ENCODE data around the gene CLEC14A. TPM values are rescaled to one million over a fixed set of nuclear protein-coding genes. Genes with fewer than 3 reads are reported as not detected.
A peak's percentile ranks its signal among the peaks of the same experiment; 100 is the strongest.

CLEC14A gene
- total RNA-seq, 2 experiments from 2014 or later: not detected

DNA sequence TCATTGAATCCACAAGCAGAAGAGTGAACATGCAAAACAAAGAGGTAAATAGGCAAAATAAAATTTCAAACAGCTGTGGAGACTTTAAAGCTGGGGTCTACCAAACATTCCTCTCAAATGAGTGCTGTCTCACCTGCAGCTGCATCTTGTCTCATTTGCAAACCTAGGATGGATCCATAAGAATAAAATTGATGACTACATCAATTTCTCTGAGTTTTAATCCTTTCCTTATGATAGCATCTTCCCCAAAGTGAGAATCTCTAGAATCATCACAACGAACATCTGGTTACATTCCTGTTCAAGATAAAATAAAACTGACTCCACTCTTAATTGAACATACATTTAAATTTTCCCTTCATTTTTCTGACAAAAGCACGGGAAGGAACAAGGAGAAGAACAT lies 29.9 kb downstream of the CLEC14A start:
- H3K4me3 ChIP-seq (ENCODE audit: low read depth, low read length, poor library complexity, severe bottlenecking): no peak overlapping the region
- H3K4me2 ChIP-seq (ENCODE audit: low read length): no peak overlapping the region
- H3K36me3 ChIP-seq (ENCODE audit: insufficient read depth, low read length): no peaks in the 10 kb centered on the region; the same call in 1 of the 2 replicates
- no peaks in the 10 kb centered on the region for H4K20me1 ChIP-seq (ENCODE audit: insufficient read depth, low read length)
- H3K4me1 ChIP-seq (ENCODE audit: insufficient read depth, low read length, poor library complexity, severe bottlenecking): no peaks in the 10 kb centered on the region
- H3K9me2 ChIP-seq (ENCODE audit: insufficient read depth, low read length): no peaks in the 10 kb centered on the region
- no TSS peak for BruUV-seq (replicated peaks)
- H3K79me2 ChIP-seq (ENCODE audit: insufficient read depth, low read depth, low read length): no peaks in the 10 kb centered on the region
- no peak overlapping the region for H3K27ac ChIP-seq (ENCODE audit: low read depth, low read length, poor library complexity, severe bottlenecking)
- CTCF ChIA-PET (ENCODE audit: unreplicated experiment): no interaction called here
- H2AFZ ChIP-seq (ENCODE audit: low read length): peak overlapping the region; percentile 38; the same call in 1 of the 2 replicates
- POLR2A ChIA-PET: interaction anchor here (0.7 kb wide), 1 partner anchor 67 kb away, joined by 4 read pairs; no protein-coding TSS in a partner anchor
- intact Hi-C loops (cut with micrococcal nuclease; ENCODE audit: unreplicated experiment): no loop called here
- TF ChIP-seq CTCF (conservative IDR thresholded peaks at IDR 0.05; ENCODE audit: low read length) (no peak), EZH2phosphoT487 (IDR thresholded peaks at IDR 0.05; ENCODE audit: borderline replicate concordance, low read depth, low read length) (no peak)
- peaks cover 3% of the 10 kb centered on the region; the same call in 1 of the 2 replicates for H3K9me3 ChIP-seq (ENCODE audit: low read length)
- DNase-seq (ENCODE audit: low spot score): no peak

GRCh38 chr14:38224338-38224737 lies 31.6 kb downstream of the CLEC14A start:
- H4K20me1 ChIP-seq (ENCODE audit: insufficient read depth, low read length): no peaks in the 10 kb centered on the region
- POLR2A ChIA-PET: interaction anchor here (0.7 kb wide), 1 partner anchor 1493 kb away, joined by 3 read pairs; no protein-coding TSS in a partner anchor
- no peaks in the 10 kb centered on the region; the same call in 1 of the 2 replicates for H3K36me3 ChIP-seq (ENCODE audit: insufficient read depth, low read length)
- CTCF ChIA-PET (ENCODE audit: unreplicated experiment): no interaction called here
- BruUV-seq (replicated peaks): no TSS peak
- H2AFZ ChIP-seq (ENCODE audit: low read length): no peak overlapping the region; the same call in 1 of the 2 replicates
- no peak overlapping the region for H3K27ac ChIP-seq (ENCODE audit: low read depth, low read length, poor library complexity, severe bottlenecking)
- no peak for DNase-seq (ENCODE audit: low spot score)
- TF ChIP-seq EZH2phosphoT487 (IDR thresholded peaks at IDR 0.05; ENCODE audit: borderline replicate concordance, low read depth, low read length) (no peak), CTCF (conservative IDR thresholded peaks at IDR 0.05; ENCODE audit: low read length) (no peak)
- H3K9me3 ChIP-seq (ENCODE audit: low read length): no peaks in the 10 kb centered on the region
- intact Hi-C loops (cut with micrococcal nuclease; ENCODE audit: unreplicated experiment): no loop called here
- no peak overlapping the region for H3K4me3 ChIP-seq (ENCODE audit: low read depth, low read length, poor library complexity, severe bottlenecking)
- H3K9me2 ChIP-seq (ENCODE audit: insufficient read depth, low read length): no peaks in the 10 kb centered on the region
- H3K79me2 ChIP-seq (ENCODE audit: insufficient read depth, low read depth, low read length): no peaks in the 10 kb centered on the region
- no peak overlapping the region for H3K4me2 ChIP-seq (ENCODE audit: low read length)
- H3K4me1 ChIP-seq (ENCODE audit: insufficient read depth, low read length, poor library complexity, severe bottlenecking): no peaks in the 10 kb centered on the region

GRCh38 chr14:38221077-38221476 lies 34.8 kb downstream of the CLEC14A start:
- H3K4me1 ChIP-seq (ENCODE audit: insufficient read depth, low read length, poor library complexity, severe bottlenecking): no peaks in the 10 kb centered on the region
- H3K79me2 ChIP-seq (ENCODE audit: insufficient read depth, low read depth, low read length): no peaks in the 10 kb centered on the region
- no TSS peak for BruUV-seq (replicated peaks)
- no peak for DNase-seq (ENCODE audit: low spot score)
- H3K36me3 ChIP-seq (ENCODE audit: insufficient read depth, low read length): no peaks in the 10 kb centered on the region
- no peaks in the 10 kb centered on the region for H3K9me2 ChIP-seq (ENCODE audit: insufficient read depth, low read length)
- intact Hi-C loops (cut with micrococcal nuclease; ENCODE audit: unreplicated experiment): no loop called here
- H3K27ac ChIP-seq (ENCODE audit: low read depth, low read length, poor library complexity, severe bottlenecking): no peak overlapping the region
- TF ChIP-seq CTCF (conservative IDR thresholded peaks at IDR 0.05; ENCODE audit: low read length) (no peak), EZH2phosphoT487 (IDR thresholded peaks at IDR 0.05; ENCODE audit: borderline replicate concordance, low read depth, low read length) (no peak)
- H3K4me2 ChIP-seq (ENCODE audit: low read length): no peak overlapping the region
- H3K4me3 ChIP-seq (ENCODE audit: low read depth, low read length, poor library complexity, severe bottlenecking): no peak overlapping the region
- POLR2A ChIA-PET: interaction anchor here (2.0 kb wide), 1 partner anchor 11 kb away, joined by 7 read pairs; no protein-coding TSS in a partner anchor
- H2AFZ ChIP-seq (ENCODE audit: low read length): no peak overlapping the region
- no peaks in the 10 kb centered on the region for H4K20me1 ChIP-seq (ENCODE audit: insufficient read depth, low read length)
- no peaks in the 10 kb centered on the region for H3K9me3 ChIP-seq (ENCODE audit: low read length)
- CTCF ChIA-PET (ENCODE audit: unreplicated experiment): no interaction called here

Measured in OCI-LY7 (cell line).